A549 treated with AZD9567 at 1 μM for 4 hours (cell line): ENCODE data around the gene PLD6. TPM values are rescaled to one million over a fixed set of nuclear protein-coding genes. Genes with fewer than 3 reads are reported as not detected.

ENCODE experiments used
- total RNA-seq: library from RNA; stranded (reverse); fragments of 200-300 nt; extraction: Qiagen RNA extraction; gene quantifications from 5 replicates; pipeline ENCODE4 v1.2.3, GENCODE V29; 2022; ENCODE audit not compliant: insufficient read depth

The PLD6 gene, protein sequence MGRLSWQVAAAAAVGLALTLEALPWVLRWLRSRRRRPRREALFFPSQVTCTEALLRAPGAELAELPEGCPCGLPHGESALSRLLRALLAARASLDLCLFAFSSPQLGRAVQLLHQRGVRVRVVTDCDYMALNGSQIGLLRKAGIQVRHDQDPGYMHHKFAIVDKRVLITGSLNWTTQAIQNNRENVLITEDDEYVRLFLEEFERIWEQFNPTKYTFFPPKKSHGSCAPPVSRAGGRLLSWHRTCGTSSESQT
- 3.6 to 7.8 TPM (median 6.6 TPM) in 5 replicates for total RNA-seq

DNA sequence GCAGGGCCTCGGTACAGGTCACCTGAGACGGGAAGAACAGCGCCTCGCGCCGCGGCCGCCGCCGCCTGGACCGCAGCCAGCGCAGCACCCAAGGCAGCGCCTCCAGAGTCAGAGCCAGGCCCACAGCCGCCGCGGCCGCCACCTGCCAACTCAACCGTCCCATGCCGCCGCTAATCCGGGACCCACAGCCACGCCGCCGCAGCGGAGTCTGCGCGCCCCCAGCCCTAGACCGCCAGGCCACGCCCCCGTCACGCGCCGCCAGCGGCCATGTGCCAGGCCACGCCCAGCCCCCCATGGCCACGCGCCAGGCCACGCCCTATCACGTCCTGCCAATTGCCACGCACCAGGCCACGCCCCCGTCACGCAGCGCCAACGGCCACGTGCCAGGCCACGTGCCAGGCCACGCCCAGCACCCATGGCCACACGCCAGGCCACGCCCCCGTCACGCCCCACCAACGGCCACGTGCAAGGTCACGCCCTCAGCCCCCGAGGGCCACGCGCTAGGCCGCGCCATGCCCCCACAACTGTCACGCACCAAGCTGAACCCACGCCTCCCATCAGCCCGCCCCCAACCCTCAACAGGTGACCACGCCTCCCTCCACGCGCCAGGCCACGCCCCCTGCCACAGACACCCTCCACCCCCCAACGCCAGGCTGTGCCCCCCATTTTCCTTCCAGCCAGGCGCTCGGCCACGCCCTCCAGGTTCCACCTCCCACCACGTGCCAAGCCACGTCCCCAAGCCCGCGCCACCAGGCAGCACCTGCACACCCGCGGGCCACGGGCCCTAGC, at the start of gene PLD6:
TSS of gene PLD6 (minus strand) at position 210 of the 789 bp plus-strand sequence. CDS start at position 163, 47 bp downstream.

DNA sequence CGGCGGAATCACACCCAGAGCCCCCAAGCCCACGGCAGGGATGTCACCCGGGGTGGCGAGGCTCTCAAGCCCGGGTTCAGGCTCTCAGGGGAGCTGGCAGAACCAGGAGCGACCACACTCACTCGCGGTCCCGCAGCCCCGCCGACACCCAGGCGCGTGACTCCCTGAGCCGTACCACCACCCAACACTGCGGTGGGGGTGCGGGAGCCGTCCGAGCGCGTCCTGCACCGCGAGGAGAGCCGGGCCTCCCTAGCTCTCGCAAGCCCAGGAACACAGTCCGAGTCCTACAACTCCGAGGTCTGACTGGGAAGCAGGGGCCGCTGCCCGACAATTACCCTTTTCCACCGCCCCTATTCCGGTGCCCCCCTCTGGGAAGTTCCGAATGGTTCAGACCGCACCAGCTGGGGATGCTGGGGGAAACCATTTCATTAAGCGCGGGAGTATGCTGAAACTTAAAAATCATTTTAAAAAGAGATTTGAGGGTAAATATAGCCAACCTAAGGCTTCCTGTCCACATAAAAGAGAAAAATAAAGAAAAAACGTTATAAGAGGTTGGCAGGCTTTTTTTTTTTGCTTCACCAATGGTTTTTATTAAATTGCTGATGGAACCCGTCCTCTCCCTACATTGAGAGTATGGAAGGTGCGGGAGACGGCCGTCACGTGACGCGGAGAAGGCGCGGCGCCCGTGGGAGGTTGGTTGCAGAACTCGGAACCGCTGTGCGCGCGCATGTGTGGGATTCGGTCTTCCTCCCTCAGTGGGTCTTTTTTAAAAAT, 31.1 kb upstream of the PLD6 start, which contains the start of gene FLCN:
TSS of gene FLCN (minus strand) at position 143 of the 774 bp plus-strand sequence. CDS start 9,031 bp downstream, outside the sequence.

Other genes starting within 250 kb of the PLD6 start
- gene TNFRSF13B, start 234.2 kb downstream of the PLD6 start, total RNA-seq = not detected in 5 replicates
- gene MPRIP, start 163.9 kb downstream of the PLD6 start, total RNA-seq = 244 to 342 TPM (median 339 TPM) in 5 replicates
- gene FLCN, start 30.8 kb upstream of the PLD6 start, total RNA-seq = 31.6 to 42.3 TPM (median 34.2 TPM) in 5 replicates
- gene COPS3, start 74.9 kb upstream of the PLD6 start, total RNA-seq = 142 to 170 TPM (median 148 TPM) in 5 replicates
- 3.8 to 13.6 TPM (median 11.4 TPM) in 5 replicates for gene NT5M, start 97.0 kb upstream of the PLD6 start, total RNA-seq